ENCODE measurements around the gene ST6GAL1. TPM values are rescaled to one million over a fixed set of nuclear protein-coding genes. Genes with fewer than 3 reads are reported as not detected.

The ST6GAL1 gene
- total and polyA plus RNA-seq, 2 of the 8 experiments (the other 6 are each of a cell fraction or from before 2014, with no cell fraction given): 62.8 to 80.9 TPM

- CTCF ChIA-PET (ENCODE audit: partially characterized antibody): interaction anchor here (1.0 kb wide), 1 partner anchor 34 kb away, joined by 3 read pairs; no protein-coding TSS in a partner anchor
- no peak overlapping the region for H3K27ac ChIP-seq (ENCODE audit: low read depth, low read length)
- H2BK120ac ChIP-seq (replicated peaks; ENCODE audit: low read depth, low read length): no peak overlapping the region
- H3K23ac ChIP-seq (ENCODE audit: insufficient read length): no peak overlapping the region
- H3K79me2 ChIP-seq (ENCODE audit: control insufficient read depth in 1 of 2, insufficient read depth in 2 of 2, low read length in 2 of 2): no peaks in the 10 kb centered on the region; a peak in 1 of 4 replicates
- WGBS, 2 experiments (ENCODE audit: extremely low coverage in 1 of 2, insufficient coverage in 1 of 2, insufficient read length in 1 of 2, insufficient replicate concordance in 2 of 2, low coverage in 1 of 2, low lambda C conversion rate in 2 of 2, missing lambda C conversion rate in 1 of 2): 74% methylated on average over 6 of the region's 6 CpGs; no CpG with 5 or more reads in 1 of the 2 experiments
- no peak overlapping the region for H3K4me3 ChIP-seq (ENCODE audit: extremely low read depth in 1 of 4, insufficient read depth in 2 of 4, low read depth in 3 of 4, low read length in 4 of 4)
- H3K9me3 ChIP-seq (ENCODE audit: insufficient read depth in 2 of 2, low read depth in 1 of 2, low read length in 1 of 2): no peaks in the 10 kb centered on the region
- H2BK20ac ChIP-seq (ENCODE audit: low read length): 0 out of 2 replicates have a peak overlapping the region, but pooled peaks have one; percentile 17
- H3K23me2 ChIP-seq (ENCODE audit: low read depth, low read length): peaks cover 1% of the 10 kb centered on the region; the same call in 1 of the 2 replicates
- H3K18ac ChIP-seq (ENCODE audit: extremely low read depth, low read length): 0 out of 2 replicates have a peak overlapping the region, but pooled peaks have one; percentile 48
- H3K56ac ChIP-seq (replicated peaks; ENCODE audit: insufficient read length, low read depth, low read length): no peak overlapping the region
- no peak overlapping the region for H2AK5ac ChIP-seq (ENCODE audit: low read depth, low read length)
- H3K79me1 ChIP-seq (ENCODE audit: low read depth, low read length): no peaks in the 10 kb centered on the region
- H4K91ac ChIP-seq (replicated peaks; ENCODE audit: insufficient read length, low read length): no peak overlapping the region
- H4K8ac ChIP-seq (ENCODE audit: extremely low read depth, insufficient read depth, low read length): no peak overlapping the region
- FAIRE-seq: no peak
- no peak overlapping the region for H2BK12ac ChIP-seq (ENCODE audit: low read depth, low read length)
- no peak overlapping the region for H2BK15ac ChIP-seq (ENCODE audit: low read length)
- TF ChIP-seq TEAD4 (IDR thresholded peaks at IDR 0.05; ENCODE audit: low read depth, low read length) (0 out of 2 replicates have a peak, but pooled peaks have one; percentile 28), CBX5 (IDR thresholded peaks at IDR 0.05; ENCODE audit: low read depth, low read length) (no peak)
- H4K5ac ChIP-seq (ENCODE audit: insufficient read length, low read depth, low read length): no peak overlapping the region
- POLR2A ChIA-PET (ENCODE audit: partially characterized antibody): no interaction called here
- peaks cover 6 to 20% (median 9%) of the 10 kb centered on the region in 4 experiments; a peak in 5 of 7 replicates for H3K4me1 ChIP-seq (replicated peaks in 1 of 4; ENCODE audit: control insufficient read depth in 3 of 4, insufficient read depth in 4 of 4, low read length in 3 of 4)
- no peak overlapping the region for H2AFZ ChIP-seq (ENCODE audit: low read length)
- no peak overlapping the region; a peak in 1 of 4 replicates for H3K4me2 ChIP-seq (ENCODE audit: insufficient read depth in 1 of 2, low read depth in 2 of 2, low read length in 2 of 2)
- no peak overlapping the region for H3K14ac ChIP-seq (ENCODE audit: insufficient read length)
- H3K4ac ChIP-seq (replicated peaks; ENCODE audit: insufficient read length, low read depth, low read length): no peak overlapping the region
- H4K20me1 ChIP-seq (replicated peaks in 1 of 2; ENCODE audit: control insufficient read depth in 1 of 2, insufficient read depth in 2 of 2, low read length in 2 of 2): peaks cover 0 to 1% of the 10 kb centered on the region in 2 experiments
- peaks cover 0 to 36% (median 8%) of the 10 kb centered on the region in 4 experiments; a peak in 5 of 8 replicates for H3K36me3 ChIP-seq (ENCODE audit: control insufficient read depth in 2 of 4, insufficient read depth in 4 of 4, low read length in 3 of 4)
- H3K9ac ChIP-seq (replicated peaks in 1 of 4; ENCODE audit: extremely low read depth in 1 of 4, low read depth in 3 of 4, low read length in 3 of 4): no peak overlapping the region
- DNase-seq (ENCODE audit: low read depth in 1 of 2, low spot score in 2 of 2): no peak
- H3K27me3 ChIP-seq (replicated peaks in 1 of 4; ENCODE audit: control insufficient read depth in 3 of 4, extremely low read depth in 1 of 4, insufficient read depth in 3 of 4, low read length in 3 of 4): no peaks in the 10 kb centered on the region
- H2BK5ac ChIP-seq (ENCODE audit: low read depth, low read length): peak overlapping the region; percentile 14; the same call in 1 of the 2 replicates
These were observed 133.2 kb downstream of the ST6GAL1 start for GRCh38 chr3:187063286-187064121.

Data from H1 (cell line).